Panc1 (cell line): Measurements from ENCODE around the gene FHL5. TPM values are rescaled to one million over a fixed set of nuclear protein-coding genes. Genes with fewer than 3 reads are reported as not detected.
"Not testable (repeated sequence)": the region's sequence is repeated elsewhere in the genome, so short reads cannot be mapped to it uniquely, and the experiment has no call there.

Experiments used
- ATAC-seq: fragments of 200-7000 bp; cut with Tn5 transposase; 2 replicates; pipeline ENCODE4 v1.9.1; 2020; ENCODE audit warnings: mild to moderate bottlenecking, moderate library complexity
- BruUV-seq: library from RNA; stranded (reverse); fragments of 400-500 nt; replicated peaks from 2 replicates; lab custom pipeline; 2021; lab: Mats Ljungman, UMichigan
- CTCF ChIA-PET: fragments of 300-600 bp; sonication (Branson Sonifier 250); formaldehyde crosslinking; loops from one replicate; lab custom pipeline; 2022; ENCODE audit warnings: antibody characterized with exemption; lab: Charles Lee
- POLR2A ChIA-PET: fragments of 300-600 bp; sonication (Branson Sonifier 250); formaldehyde crosslinking; loops from one replicate; lab custom pipeline; 2022; ENCODE audit warnings: antibody characterized with exemption; lab: Charles Lee
- DNase-seq: peaks from one replicate; pipeline ENCODE4 v3.0.0-alpha.2; 2010; ENCODE audit warnings: low read depth, low spot score
- H3K27ac ChIP-seq: 2 replicates; pipeline ENCODE4 v1.5.1; 2011; ENCODE audit warnings: mild to moderate bottlenecking, low read length, inconsistent platforms
- H3K27me3 ChIP-seq: fragments of 200-500 bp; sonication (Bioruptor generic); 2 replicates; pipeline ENCODE4 v1.6.0; 2014; ENCODE audit warnings: low read length, inconsistent platforms; ENCODE audit not compliant: control insufficient read depth, insufficient read depth
- H3K36me3 ChIP-seq: fragments of 200-500 bp; sonication (Bioruptor generic); 2 replicates; pipeline ENCODE4 v1.5.1; 2014; ENCODE audit warnings: inconsistent platforms, mild to moderate bottlenecking, low read length, moderate library complexity; ENCODE audit not compliant: control insufficient read depth, insufficient read depth
- H3K4me1 ChIP-seq: 2 replicates; pipeline ENCODE4 v1.5.1; 2011; ENCODE audit warnings: inconsistent platforms, mild to moderate bottlenecking, low read length, moderate library complexity; ENCODE audit not compliant: control insufficient read depth, insufficient read depth
- H3K4me3 ChIP-seq, 2 experiments: 2 replicates each; pipeline ENCODE4 v1.5.1; 2011 to 2012; ENCODE audit warnings: low read depth in 2 of 2, low read length in 2 of 2, mild to moderate bottlenecking in 2 of 2, inconsistent platforms in 1 of 2, moderate library complexity in 1 of 2
- H3K9me3 ChIP-seq: fragments of 200-500 bp; sonication (Bioruptor generic); 2 replicates; pipeline ENCODE4 v1.5.1; 2014; ENCODE audit warnings: low read depth, mild to moderate bottlenecking, inconsistent platforms, low read length, moderate library complexity; ENCODE audit not compliant: control insufficient read depth, insufficient read depth
- POLR2AphosphoS5 ChIP-seq: IDR thresholded peaks from 2 replicates; pipeline ENCODE4 v1.6.1; 2012; ENCODE audit warnings: mild to moderate bottlenecking, low read depth, low read length, moderate library complexity
- REST ChIP-seq, 2 experiments: IDR thresholded peaks; 2 replicates each; pipeline ENCODE4 v1.6.1; 2011 to 2012; ENCODE audit warnings: low read depth in 2 of 2, control low read depth in 1 of 2, low read length in 1 of 2, mild to moderate bottlenecking in 1 of 2, moderate library complexity in 1 of 2; ENCODE audit not compliant: insufficient read depth in 1 of 2
- SIN3A ChIP-seq: IDR thresholded peaks from 2 replicates; pipeline ENCODE4 v1.6.1; 2012; ENCODE audit warnings: low read depth, mild to moderate bottlenecking, low read length, moderate library complexity, borderline replicate concordance; ENCODE audit not compliant: insufficient read depth
- TCF7L2 ChIP-seq: IDR thresholded peaks from 2 replicates; pipeline ENCODE4 v1.6.1; 2011; ENCODE audit warnings: mild to moderate bottlenecking, low read depth, low read length, inconsistent platforms
- in situ Hi-C: cut with HindIII; loops from 2 replicates; pipeline ENCODE4 v1.10.0; 2016; ENCODE audit warnings: low sequenced_read_pairs, low pct_unique_long_range_greater_than_20kb
- intact Hi-C: fragments of 100-400 bp; cut with micrococcal nuclease; formaldehyde crosslinking; loops from one replicate; pipeline ENCODE4 v1.10.0; 2022; ENCODE audit not compliant: unreplicated experiment
- total RNA-seq: library from RNA; stranded (reverse); gene quantifications from one replicate; pipeline ENCODE4 v1.2.1, GENCODE V29; 2021; ENCODE audit not compliant: unreplicated experiment
- TF ChIP-seq, protein P1 (sequence below): fragments of 450-650 bp; IDR thresholded peaks from 2 replicates; pipeline ENCODE4 v1.5.1; 2017; ENCODE audit warnings: mild to moderate bottlenecking

FHL5 gene
- total RNA-seq, 1 experiment from 2014 or later = not detected

- no TSS peak for BruUV-seq
- in situ Hi-C loops (no loop called here), intact Hi-C loops (loop anchor here (2.0 to 10.0 kb wide), 2 partner anchors 138 to 270 kb away; partner anchors contain the start of gene NDUFAF4)
- TF ChIP-seq, protein P1, sequence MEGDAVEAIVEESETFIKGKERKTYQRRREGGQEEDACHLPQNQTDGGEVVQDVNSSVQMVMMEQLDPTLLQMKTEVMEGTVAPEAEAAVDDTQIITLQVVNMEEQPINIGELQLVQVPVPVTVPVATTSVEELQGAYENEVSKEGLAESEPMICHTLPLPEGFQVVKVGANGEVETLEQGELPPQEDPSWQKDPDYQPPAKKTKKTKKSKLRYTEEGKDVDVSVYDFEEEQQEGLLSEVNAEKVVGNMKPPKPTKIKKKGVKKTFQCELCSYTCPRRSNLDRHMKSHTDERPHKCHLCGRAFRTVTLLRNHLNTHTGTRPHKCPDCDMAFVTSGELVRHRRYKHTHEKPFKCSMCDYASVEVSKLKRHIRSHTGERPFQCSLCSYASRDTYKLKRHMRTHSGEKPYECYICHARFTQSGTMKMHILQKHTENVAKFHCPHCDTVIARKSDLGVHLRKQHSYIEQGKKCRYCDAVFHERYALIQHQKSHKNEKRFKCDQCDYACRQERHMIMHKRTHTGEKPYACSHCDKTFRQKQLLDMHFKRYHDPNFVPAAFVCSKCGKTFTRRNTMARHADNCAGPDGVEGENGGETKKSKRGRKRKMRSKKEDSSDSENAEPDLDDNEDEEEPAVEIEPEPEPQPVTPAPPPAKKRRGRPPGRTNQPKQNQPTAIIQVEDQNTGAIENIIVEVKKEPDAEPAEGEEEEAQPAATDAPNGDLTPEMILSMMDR = peak; percentile 52; the same call in 1 of the 2 replicates
- no peak for TF ChIP-seq SIN3A
- no peak for TF ChIP-seq TCF7L2
- Histone ChIP-seq H3K4me1 (no peaks in the 10 kb centered on the region), H3K36me3 (no peaks in the 10 kb centered on the region), H3K9me3 (no peaks in the 10 kb centered on the region), H3K27ac (no peak overlapping the region), H3K4me3 (no peak overlapping the region), H3K27me3 (peaks cover 2% of the 10 kb centered on the region; the same call in 1 of the 2 replicates)
- DNase-seq = no peak
- ChIA-PET CTCF (interaction anchor here (0.6 kb wide), 1 partner anchor 1089 kb away, joined by 7 read pairs; no protein-coding TSS in a partner anchor), POLR2A (no interaction called here)
- ATAC-seq = no peak
These were observed 63.9 kb downstream of the FHL5 start for GRCh38 chr6:96626759-96627364.

GRCh38 chr6:96631248-96631647 lies 68.3 kb downstream of the FHL5 start:
- ChIA-PET POLR2A (no interaction called here), CTCF (no interaction called here)
- no peaks in the 10 kb centered on the region; the same call in 1 of the 2 replicates for H3K27me3 ChIP-seq
- DNase-seq (no peak), ATAC-seq (no peak)
- no peak overlapping the region for H3K4me3 ChIP-seq
- H3K4me1 ChIP-seq = no peaks in the 10 kb centered on the region
- no peak overlapping the region for H3K27ac ChIP-seq
- TF ChIP-seq, protein P1 = no peak
- TF ChIP-seq SIN3A = no peak
- TF ChIP-seq TCF7L2 = no peak
- TF ChIP-seq POLR2AphosphoS5 = no peak
- TF ChIP-seq REST (IDR thresholded peaks at IDR 0.05; ENCODE audit: insufficient read depth in 1 of 2, low read depth in 2 of 2, low read length in 1 of 2) = no peak
- intact Hi-C loops = no loop called here
- H3K9me3 ChIP-seq = no peaks in the 10 kb centered on the region
- no peaks in the 10 kb centered on the region for H3K36me3 ChIP-seq
- in situ Hi-C loops = no loop called here
- BruUV-seq = no TSS peak

GRCh38 chr6:96637979-96638378 lies 75.1 kb downstream of the FHL5 start:
- H3K4me1 ChIP-seq, DNase-seq, intact Hi-C loops, BruUV-seq, H3K4me3 ChIP-seq, H3K9me3 ChIP-seq, H3K36me3 ChIP-seq, ATAC-seq, H3K27me3 ChIP-seq, H3K27ac ChIP-seq, POLR2A ChIA-PET, in situ Hi-C loops, CTCF ChIA-PET: not testable (repeated sequence)
